Sigmoid colon (tissue), 4 donors: ENCODE results near the gene FCN3.

Experiments used
- CTCF ChIP-seq, 4 experiments: fragments of 450-650 bp in 3 of 4; fragments of 200-600 bp in 1 of 4; IDR thresholded peaks; one replicate each; pipeline ENCODE4 v1.5.1; 2016 to 2019; ENCODE audit warnings: antibody characterized with exemption in 4 of 4, mild to moderate bottlenecking in 3 of 4, moderate library complexity in 2 of 4
- EP300 ChIP-seq, 4 donors: sonication (generic); formaldehyde crosslinking; IDR thresholded peaks; one replicate each; pipeline ENCODE4 v1.6.1; 2017; ENCODE audit warnings: antibody characterized with exemption in 4 of 4
- POLR2AphosphoS5 ChIP-seq, 4 donors: sonication (generic); formaldehyde crosslinking; IDR thresholded peaks; one replicate each; pipeline ENCODE4 v1.6.1; 2017; ENCODE audit warnings: antibody characterized with exemption in 4 of 4

- TF ChIP-seq CTCF (IDR thresholded peaks at IDR 0.05): no peak
- TF ChIP-seq POLR2AphosphoS5 (IDR thresholded peaks at IDR 0.05): no peak
- no peak for TF ChIP-seq EP300 (IDR thresholded peaks at IDR 0.05)
Measured at GRCh38 chr1:27346357-27346756, 28.3 kb downstream of the FCN3 start.
